KMS-11 (cell line): ENCODE data around the gene CACNA1I.

Experiments used
- H2AFZ ChIP-seq: fragments of 200-600 bp; sonication (generic); 2 replicates; pipeline ENCODE4 v1.6.1; 2016; ENCODE audit warnings: antibody characterized with exemption, mixed run types, low read depth
- H3K27ac ChIP-seq: fragments of 200-600 bp; sonication (generic); 2 replicates; pipeline ENCODE4 v1.6.1; 2016; ENCODE audit warnings: mild to moderate bottlenecking, mixed run types
- H3K27me3 ChIP-seq: fragments of 200-600 bp; sonication (generic); 2 replicates; pipeline ENCODE4 v1.6.1; 2017; ENCODE audit warnings: mild to moderate bottlenecking, low read depth, mixed run types, moderate library complexity; ENCODE audit not compliant: insufficient read depth
- H3K36me3 ChIP-seq: fragments of 200-600 bp; sonication (generic); 2 replicates; pipeline ENCODE4 v1.6.1; 2017; ENCODE audit warnings: mild to moderate bottlenecking, mixed run types; ENCODE audit not compliant: insufficient read depth
- H3K4me1 ChIP-seq: fragments of 200-600 bp; sonication (generic); 2 replicates; pipeline ENCODE4 v1.6.1; 2016; ENCODE audit warnings: mild to moderate bottlenecking, low read depth, mixed run types; ENCODE audit not compliant: poor library complexity, severe bottlenecking
- H3K4me2 ChIP-seq: fragments of 200-600 bp; sonication (generic); 2 replicates; pipeline ENCODE4 v1.7.0; 2016; ENCODE audit warnings: mild to moderate bottlenecking, mixed run types
- H3K4me3 ChIP-seq: fragments of 200-600 bp; sonication (generic); IDR thresholded peaks from 2 replicates; pipeline ENCODE4 v1.6.1; 2017; ENCODE audit warnings: low read depth, low read length, mixed read lengths; ENCODE audit not compliant: insufficient read depth
- H3K79me2 ChIP-seq: fragments of 200-600 bp; sonication (generic); 2 replicates; pipeline ENCODE4 v1.6.1; 2016; ENCODE audit warnings: low read depth, mixed run types; ENCODE audit not compliant: insufficient read depth
- H3K9ac ChIP-seq: fragments of 200-600 bp; sonication (generic); 2 replicates; pipeline ENCODE4 v1.6.1; 2016; ENCODE audit warnings: mild to moderate bottlenecking, mixed run types
- H4K20me1 ChIP-seq: fragments of 200-600 bp; sonication (generic); 2 replicates; pipeline ENCODE4 v1.6.1; 2016; ENCODE audit warnings: mild to moderate bottlenecking, mixed run types; ENCODE audit not compliant: insufficient read depth
- CTCF ChIP-seq: fragments of 200-600 bp; sonication (generic); conservative IDR thresholded peaks from 2 replicates; pipeline ENCODE4 v1.6.1; 2017; ENCODE audit warnings: low read depth, mild to moderate bottlenecking, antibody characterized with exemption, low read length, moderate library complexity, mixed read lengths

CACNA1I gene

GRCh38 chr22:39535357-39535725 lies 35.2 kb upstream of the CACNA1I start:
- Histone ChIP-seq H3K4me2 (no peak overlapping the region), H4K20me1 (no peaks in the 10 kb centered on the region), H3K79me2 (peaks cover 16% of the 10 kb centered on the region; the same call in 1 of the 2 replicates), H3K4me1 (peaks cover 14% of the 10 kb centered on the region), H3K27ac (no peak overlapping the region), H3K27me3 (peaks cover 18% of the 10 kb centered on the region; the same call in 1 of the 2 replicates), H2AFZ (no peak overlapping the region), H3K9ac (no peak overlapping the region), H3K4me3 (no peak overlapping the region), H3K36me3 (no peaks in the 10 kb centered on the region)
- no peak for TF ChIP-seq CTCF

- H3K4me1 ChIP-seq, result peaks cover 8% of the 10 kb centered on the region
- no peak overlapping the region for H3K27ac ChIP-seq
- no peak overlapping the region for H2AFZ ChIP-seq
- no peaks in the 10 kb centered on the region for H4K20me1 ChIP-seq
- H3K27me3 ChIP-seq, result peaks cover 18% of the 10 kb centered on the region; the same call in 1 of the 2 replicates
- no peak overlapping the region for H3K4me3 ChIP-seq
- H3K4me2 ChIP-seq, result no peak overlapping the region
- H3K9ac ChIP-seq, result no peak overlapping the region
- no peaks in the 10 kb centered on the region for H3K36me3 ChIP-seq
- no peak for TF ChIP-seq CTCF
- peaks cover 14% of the 10 kb centered on the region; the same call in 1 of the 2 replicates for H3K79me2 ChIP-seq
These were observed 34.6 kb upstream of the CACNA1I start for GRCh38 chr22:39535831-39536449.

DNA sequence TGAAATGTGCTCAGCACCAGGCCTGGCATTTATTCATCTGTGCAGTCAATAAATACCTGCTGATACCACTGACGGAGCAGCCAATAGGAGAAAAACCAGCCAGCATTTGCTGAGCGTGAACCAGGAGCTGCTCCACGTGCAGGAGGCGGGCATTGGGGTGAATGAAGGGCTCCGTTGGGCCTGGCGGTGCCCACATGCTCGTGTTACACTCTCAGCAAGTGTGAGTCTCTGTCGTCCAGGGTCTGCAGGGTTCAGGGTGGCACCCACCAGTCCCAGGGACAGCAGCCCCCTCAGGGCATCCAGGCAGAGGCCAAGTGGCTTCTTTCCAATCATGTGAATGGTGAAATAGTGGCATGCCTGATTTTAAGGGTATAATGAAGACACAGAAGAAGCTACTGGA lies 33.8 kb upstream of the CACNA1I start:
- Histone ChIP-seq H3K4me2 (no peak overlapping the region), H4K20me1 (no peaks in the 10 kb centered on the region), H3K4me1 (peaks cover under 1% of the 10 kb centered on the region), H3K27ac (no peak overlapping the region), H3K79me2 (peaks cover 6% of the 10 kb centered on the region; the same call in 1 of the 2 replicates), H3K27me3 (peaks cover 20% of the 10 kb centered on the region; the same call in 1 of the 2 replicates), H2AFZ (no peak overlapping the region), H3K4me3 (no peak overlapping the region), H3K9ac (no peak overlapping the region), H3K36me3 (no peaks in the 10 kb centered on the region)
- no peak for TF ChIP-seq CTCF

DNA sequence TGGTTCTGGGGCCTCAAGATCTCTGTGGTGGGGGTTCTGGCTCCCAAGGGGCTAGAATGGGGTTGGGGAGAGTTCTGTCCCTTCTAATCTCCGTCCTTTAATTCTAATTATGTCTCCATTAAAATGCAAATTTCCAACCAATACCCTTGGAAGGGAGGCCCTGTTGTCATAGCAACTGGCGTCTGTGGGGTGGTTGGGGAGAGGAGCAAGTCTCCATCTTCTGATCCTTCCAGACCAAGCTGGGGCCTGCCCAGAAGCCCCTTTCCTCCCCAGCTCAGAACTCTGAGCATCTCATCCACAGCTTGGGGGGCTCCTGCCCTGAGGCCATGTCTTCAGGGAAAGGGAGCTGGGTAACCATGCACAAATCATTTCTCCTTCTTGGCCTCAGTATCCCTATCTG lies 32.6 kb upstream of the CACNA1I start:
- H4K20me1 ChIP-seq, result no peaks in the 10 kb centered on the region
- peaks cover 30% of the 10 kb centered on the region; the same call in 1 of the 2 replicates for H3K27me3 ChIP-seq
- H3K27ac ChIP-seq, result no peak overlapping the region
- H2AFZ ChIP-seq, result no peak overlapping the region
- no peaks in the 10 kb centered on the region for H3K4me1 ChIP-seq
- no peak overlapping the region for H3K4me2 ChIP-seq
- H3K36me3 ChIP-seq, result no peaks in the 10 kb centered on the region
- TF ChIP-seq CTCF, result no peak
- H3K9ac ChIP-seq, result no peak overlapping the region
- H3K79me2 ChIP-seq, result no peaks in the 10 kb centered on the region
- no peak overlapping the region for H3K4me3 ChIP-seq
